HL-60 (cell line): Measurements from ENCODE around the gene LGR4.

Experiments used
- GABPA ChIP-seq: IDR thresholded peaks from 2 replicates; pipeline ENCODE4 v1.6.1; 2012; ENCODE audit warnings: low read depth
- POLR2AphosphoS5 ChIP-seq: IDR thresholded peaks from 2 replicates; pipeline ENCODE4 v1.6.1; 2012; ENCODE audit warnings: low read depth
- TF ChIP-seq, protein P1 (sequence below): IDR thresholded peaks from one replicate; pipeline ENCODE4 v1.5.1; 2011; ENCODE audit warnings: low read length, control low read depth, inconsistent platforms; ENCODE audit not compliant: insufficient read depth
- TF ChIP-seq, protein P2 (sequence below): IDR thresholded peaks from 2 replicates; pipeline ENCODE4 v1.6.1; 2012; ENCODE audit warnings: low read depth; ENCODE audit not compliant: insufficient replicate concordance

DNA sequence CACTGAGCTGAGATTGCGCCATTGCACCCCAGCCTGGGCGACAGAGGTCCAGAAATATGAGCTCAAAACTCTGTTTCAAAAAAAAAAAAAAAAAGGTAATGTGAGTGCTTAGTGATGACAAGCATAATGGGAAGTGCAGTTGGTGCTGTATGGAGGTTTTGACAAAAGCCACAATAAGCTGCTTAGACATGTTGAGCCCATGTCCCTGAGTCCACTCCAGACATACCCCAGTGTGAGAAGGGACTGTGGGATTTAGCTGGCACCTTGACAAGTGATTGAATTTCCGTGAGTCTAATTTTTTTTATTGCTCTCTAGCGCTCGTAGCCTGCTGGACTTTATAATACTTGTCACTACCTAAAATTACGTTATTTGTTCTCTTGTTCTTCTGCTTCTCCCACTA lies 15.1 kb upstream of the LGR4 start:
- TF ChIP-seq, protein P1, sequence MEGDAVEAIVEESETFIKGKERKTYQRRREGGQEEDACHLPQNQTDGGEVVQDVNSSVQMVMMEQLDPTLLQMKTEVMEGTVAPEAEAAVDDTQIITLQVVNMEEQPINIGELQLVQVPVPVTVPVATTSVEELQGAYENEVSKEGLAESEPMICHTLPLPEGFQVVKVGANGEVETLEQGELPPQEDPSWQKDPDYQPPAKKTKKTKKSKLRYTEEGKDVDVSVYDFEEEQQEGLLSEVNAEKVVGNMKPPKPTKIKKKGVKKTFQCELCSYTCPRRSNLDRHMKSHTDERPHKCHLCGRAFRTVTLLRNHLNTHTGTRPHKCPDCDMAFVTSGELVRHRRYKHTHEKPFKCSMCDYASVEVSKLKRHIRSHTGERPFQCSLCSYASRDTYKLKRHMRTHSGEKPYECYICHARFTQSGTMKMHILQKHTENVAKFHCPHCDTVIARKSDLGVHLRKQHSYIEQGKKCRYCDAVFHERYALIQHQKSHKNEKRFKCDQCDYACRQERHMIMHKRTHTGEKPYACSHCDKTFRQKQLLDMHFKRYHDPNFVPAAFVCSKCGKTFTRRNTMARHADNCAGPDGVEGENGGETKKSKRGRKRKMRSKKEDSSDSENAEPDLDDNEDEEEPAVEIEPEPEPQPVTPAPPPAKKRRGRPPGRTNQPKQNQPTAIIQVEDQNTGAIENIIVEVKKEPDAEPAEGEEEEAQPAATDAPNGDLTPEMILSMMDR, result no peak
- TF ChIP-seq POLR2AphosphoS5 (no peak), GABPA (no peak)
- TF ChIP-seq, protein P2, sequence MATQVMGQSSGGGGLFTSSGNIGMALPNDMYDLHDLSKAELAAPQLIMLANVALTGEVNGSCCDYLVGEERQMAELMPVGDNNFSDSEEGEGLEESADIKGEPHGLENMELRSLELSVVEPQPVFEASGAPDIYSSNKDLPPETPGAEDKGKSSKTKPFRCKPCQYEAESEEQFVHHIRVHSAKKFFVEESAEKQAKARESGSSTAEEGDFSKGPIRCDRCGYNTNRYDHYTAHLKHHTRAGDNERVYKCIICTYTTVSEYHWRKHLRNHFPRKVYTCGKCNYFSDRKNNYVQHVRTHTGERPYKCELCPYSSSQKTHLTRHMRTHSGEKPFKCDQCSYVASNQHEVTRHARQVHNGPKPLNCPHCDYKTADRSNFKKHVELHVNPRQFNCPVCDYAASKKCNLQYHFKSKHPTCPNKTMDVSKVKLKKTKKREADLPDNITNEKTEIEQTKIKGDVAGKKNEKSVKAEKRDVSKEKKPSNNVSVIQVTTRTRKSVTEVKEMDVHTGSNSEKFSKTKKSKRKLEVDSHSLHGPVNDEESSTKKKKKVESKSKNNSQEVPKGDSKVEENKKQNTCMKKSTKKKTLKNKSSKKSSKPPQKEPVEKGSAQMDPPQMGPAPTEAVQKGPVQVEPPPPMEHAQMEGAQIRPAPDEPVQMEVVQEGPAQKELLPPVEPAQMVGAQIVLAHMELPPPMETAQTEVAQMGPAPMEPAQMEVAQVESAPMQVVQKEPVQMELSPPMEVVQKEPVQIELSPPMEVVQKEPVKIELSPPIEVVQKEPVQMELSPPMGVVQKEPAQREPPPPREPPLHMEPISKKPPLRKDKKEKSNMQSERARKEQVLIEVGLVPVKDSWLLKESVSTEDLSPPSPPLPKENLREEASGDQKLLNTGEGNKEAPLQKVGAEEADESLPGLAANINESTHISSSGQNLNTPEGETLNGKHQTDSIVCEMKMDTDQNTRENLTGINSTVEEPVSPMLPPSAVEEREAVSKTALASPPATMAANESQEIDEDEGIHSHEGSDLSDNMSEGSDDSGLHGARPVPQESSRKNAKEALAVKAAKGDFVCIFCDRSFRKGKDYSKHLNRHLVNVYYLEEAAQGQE, result no peak
